ENCODE data around the gene SCO2. TPM values are rescaled to one million over a fixed set of nuclear protein-coding genes. Genes with fewer than 3 reads are reported as not detected.

The SCO2 gene
- polyA plus RNA-seq, 3 donors, result 2.2 to 8.8 (median 2.3) TPM

GRCh38 chr22:50473855-50474671, 51.3 kb downstream of the SCO2 start:
- H3K27ac ChIP-seq (ENCODE audit: low read depth, low read length), result no peak overlapping the region
- 5 to 9% (median 6%) methylated on average over 32 to 62 of the region's 62 CpGs for WGBS, 3 donors

Other genes starting within 250 kb of the SCO2 start
- 10 to 100 TPM; 41.6 to 80.4 (median 67.8) TPM for gene PLXNB2, start 218.0 kb downstream of the SCO2 start, polyA plus RNA-seq
- gene DENND6B, start 198.6 kb downstream of the SCO2 start, polyA plus RNA-seq, result 1 to 10 TPM; 2.0 to 4.0 (median 2.5) TPM
- gene PPP6R2, start 182.3 kb downstream of the SCO2 start, polyA plus RNA-seq, result 10 to 100 TPM; 25.1 to 41.1 (median 36.9) TPM
- gene SBF1, start 50.6 kb downstream of the SCO2 start, polyA plus RNA-seq, result 10 to 100 TPM; 36.5 to 41.9 (median 41.8) TPM
- gene ADM2, start 44.1 kb downstream of the SCO2 start, polyA plus RNA-seq, result 1 to 10 TPM in 1 of 3 donors, under 1 TPM in 1, not detected in 1; 0.31 to 6.1 TPM
- under 1 TPM in 1 of 3 donors, not detected in 2; 0.38 TPM for gene MIOX, start 38.7 kb downstream of the SCO2 start, polyA plus RNA-seq
- gene LMF2, start 17.9 kb downstream of the SCO2 start, polyA plus RNA-seq, result 10 to 100 TPM; 49.6 to 95.8 (median 64.7) TPM
- 10 to 100 TPM; 23.6 to 35.0 (median 31.3) TPM for gene NCAPH2, start 17.4 kb downstream of the SCO2 start, polyA plus RNA-seq
- 100 to 1,000 TPM in 1 of 3 donors, 10 to 100 TPM in 2; 49.1 to 162 (median 75.1) TPM for gene TYMP, start 4.4 kb upstream of the SCO2 start, polyA plus RNA-seq
- gene KLHDC7B, start 20.3 kb upstream of the SCO2 start, polyA plus RNA-seq, result under 1 TPM; 0.11 to 0.23 (median 0.21) TPM
- gene SYCE3, start 37.3 kb upstream of the SCO2 start, polyA plus RNA-seq, result not detected
- 10 to 100 TPM; 13.4 to 30.4 (median 13.5) TPM for gene CPT1B, start 52.8 kb upstream of the SCO2 start, polyA plus RNA-seq
- gene CHKB, start 57.3 kb upstream of the SCO2 start, polyA plus RNA-seq, result 100 to 1,000 TPM in 1 of 3 donors, 10 to 100 TPM in 2; 39.2 to 137 (median 65.2) TPM
- gene MAPK8IP2, start 75.2 kb upstream of the SCO2 start, polyA plus RNA-seq, result 1 to 10 TPM in 2 of 3 donors, under 1 TPM in 1; 0.67 to 2.7 (median 2.0) TPM
- 10 to 100 TPM; 24.9 to 56.2 (median 44.1) TPM for gene ARSA, start 102.6 kb upstream of the SCO2 start, polyA plus RNA-seq
- 10 to 100 TPM in 2 of 3 donors, 1 to 10 TPM in 1; 6.3 to 80.5 (median 33.1) TPM for gene SHANK3, start 147.2 kb upstream of the SCO2 start, polyA plus RNA-seq
- 1 to 10 TPM in 2 of 3 donors, under 1 TPM in 1; 0.25 to 3.6 (median 1.1) TPM for gene ACR, start 212.6 kb upstream of the SCO2 start, polyA plus RNA-seq

Measured in adipose tissue (tissue), 3 donors.